GM18508 (cell line): ENCODE results near the gene ANKS6.

Source experiments
- ATAC-seq: cut with Tn5 transposase; IDR thresholded peaks from one replicate; pipeline ENCODE4 v1.9.1; 2021; ENCODE audit warnings: moderate number of reproducible peaks; ENCODE audit not compliant: insufficient read depth, unreplicated experiment

The ANKS6 gene

DNA sequence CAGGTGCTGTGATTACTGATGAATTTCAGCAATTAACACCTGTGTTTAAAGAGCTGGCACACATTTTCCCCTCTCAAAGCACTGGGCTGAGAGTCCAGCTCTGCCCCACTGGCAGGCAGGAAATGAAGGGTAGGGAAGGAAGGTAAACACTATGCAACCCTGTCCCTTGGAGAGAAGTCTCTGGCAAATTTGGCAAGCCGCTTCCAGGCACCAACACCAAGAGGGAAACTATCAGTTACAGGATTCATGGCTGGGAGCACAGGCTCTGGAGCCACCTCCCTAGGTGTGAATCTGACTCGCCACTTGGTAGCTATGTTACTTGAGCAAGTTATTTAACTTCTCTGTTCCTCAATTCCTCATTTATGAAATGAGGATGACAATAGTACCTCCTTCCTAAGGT, 3.3 kb downstream of the ANKS6 start:
- ATAC-seq: no peak

DNA sequence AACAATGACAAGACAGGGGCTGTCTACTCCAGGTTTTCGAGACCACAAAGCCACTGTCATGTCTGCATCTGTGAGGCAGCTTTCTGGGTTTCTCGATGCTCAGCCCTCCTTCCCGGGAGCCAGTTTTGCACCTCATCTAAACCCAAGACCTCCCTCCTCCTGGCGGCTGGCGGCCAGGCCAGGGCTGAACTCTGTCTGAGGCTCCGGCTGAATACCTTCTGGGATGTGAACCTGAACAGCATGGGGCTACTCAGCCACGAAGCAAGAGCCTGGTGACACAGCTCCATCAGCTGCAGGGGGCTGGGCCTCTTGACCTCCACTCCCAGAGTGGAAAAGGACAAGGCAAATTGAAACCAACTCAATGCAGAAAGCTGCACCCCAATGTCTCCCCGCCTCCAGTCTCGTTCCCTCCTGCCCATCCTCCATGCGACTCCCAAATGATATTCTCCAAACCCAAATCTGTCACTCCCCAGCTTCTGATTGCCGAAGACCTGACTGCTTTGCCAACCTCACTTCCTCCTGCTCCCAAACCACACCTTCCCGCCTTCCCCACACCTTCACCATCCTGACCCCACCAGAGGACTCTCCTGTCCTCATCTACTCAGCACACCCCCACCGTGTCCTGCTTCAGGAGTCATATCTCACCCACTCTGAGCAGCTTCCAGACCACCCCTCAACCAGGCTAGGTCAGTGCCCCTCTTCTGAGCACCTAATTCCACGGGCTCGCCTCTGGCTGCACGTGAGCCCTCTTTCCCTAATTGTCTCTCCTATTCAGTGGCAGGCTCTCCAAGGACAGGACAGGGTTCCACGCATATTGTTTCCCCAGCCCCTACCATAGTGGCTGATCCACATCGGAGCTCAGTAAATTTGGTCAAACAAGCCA, 4.5 kb downstream of the ANKS6 start:
- no peak for ATAC-seq

DNA sequence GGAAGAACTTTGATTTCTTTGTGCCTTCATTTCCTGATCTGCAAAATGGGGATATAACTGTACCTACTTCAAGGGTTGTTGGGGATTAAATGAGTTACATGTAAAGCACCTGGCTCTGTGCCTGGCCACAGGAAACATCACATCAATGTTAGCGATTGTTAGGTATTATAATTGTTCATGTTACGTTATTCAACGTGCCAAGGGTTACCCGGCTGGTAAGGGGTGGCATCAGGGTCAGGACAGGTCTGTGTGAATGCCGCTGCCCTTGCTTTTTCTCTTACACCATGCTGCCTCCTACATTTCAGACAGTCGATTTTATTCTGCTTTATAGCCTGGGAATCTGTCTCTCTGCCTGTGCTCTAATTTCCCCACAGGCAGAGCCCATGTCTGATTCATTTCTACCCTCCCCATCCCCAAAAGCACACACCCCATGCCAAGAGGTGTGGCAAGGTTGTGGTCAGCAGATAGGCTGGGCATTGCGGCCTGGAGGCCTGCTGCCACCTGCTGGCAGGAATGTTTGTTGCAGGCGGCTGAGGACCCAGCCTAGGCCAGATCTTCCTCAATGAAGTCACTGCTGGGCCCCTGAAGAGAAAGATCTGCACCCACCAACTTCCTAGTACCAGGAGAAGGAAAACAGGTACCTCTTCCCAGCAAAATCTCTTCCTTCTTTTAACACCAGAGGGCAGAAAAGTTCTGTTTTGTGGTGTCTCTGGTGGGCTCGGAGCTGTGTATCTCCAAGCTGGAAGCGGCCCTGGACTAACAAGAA, 5.3 kb downstream of the ANKS6 start:
- no peak for ATAC-seq

DNA sequence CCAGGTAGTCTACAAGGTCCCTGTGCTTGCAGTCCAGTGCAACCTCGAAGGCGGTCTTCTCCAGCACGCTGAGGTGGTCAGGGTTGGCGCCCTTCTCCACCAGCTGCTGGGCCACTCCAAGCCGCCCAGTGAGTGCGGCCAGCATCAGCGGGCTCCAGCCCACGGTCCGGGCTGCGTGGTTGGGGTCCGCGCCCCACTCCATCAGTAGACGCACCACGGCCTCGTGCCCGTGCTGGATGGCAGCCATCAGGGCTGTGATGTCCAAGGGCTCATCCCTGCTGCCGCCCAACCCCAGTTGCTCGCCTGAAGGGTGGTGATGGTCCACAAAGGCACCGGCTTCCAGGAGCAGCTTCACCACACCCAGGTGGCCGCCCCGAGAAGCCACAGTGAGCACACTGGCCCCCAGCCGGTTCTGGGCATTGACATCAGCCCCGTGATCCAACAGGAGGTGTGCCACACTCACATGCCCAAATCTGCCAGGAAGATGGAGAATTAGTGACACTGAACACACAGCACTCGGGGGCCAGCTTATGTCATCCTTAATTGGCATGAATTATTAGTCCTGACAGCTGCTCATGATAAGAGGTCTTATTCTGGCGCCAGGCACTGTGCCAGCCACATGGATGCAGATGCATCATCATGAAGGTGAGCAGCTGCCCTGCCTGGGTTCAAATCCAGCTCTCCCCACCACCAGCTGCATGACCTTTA, 6.1 kb downstream of the ANKS6 start:
- no peak for ATAC-seq

DNA sequence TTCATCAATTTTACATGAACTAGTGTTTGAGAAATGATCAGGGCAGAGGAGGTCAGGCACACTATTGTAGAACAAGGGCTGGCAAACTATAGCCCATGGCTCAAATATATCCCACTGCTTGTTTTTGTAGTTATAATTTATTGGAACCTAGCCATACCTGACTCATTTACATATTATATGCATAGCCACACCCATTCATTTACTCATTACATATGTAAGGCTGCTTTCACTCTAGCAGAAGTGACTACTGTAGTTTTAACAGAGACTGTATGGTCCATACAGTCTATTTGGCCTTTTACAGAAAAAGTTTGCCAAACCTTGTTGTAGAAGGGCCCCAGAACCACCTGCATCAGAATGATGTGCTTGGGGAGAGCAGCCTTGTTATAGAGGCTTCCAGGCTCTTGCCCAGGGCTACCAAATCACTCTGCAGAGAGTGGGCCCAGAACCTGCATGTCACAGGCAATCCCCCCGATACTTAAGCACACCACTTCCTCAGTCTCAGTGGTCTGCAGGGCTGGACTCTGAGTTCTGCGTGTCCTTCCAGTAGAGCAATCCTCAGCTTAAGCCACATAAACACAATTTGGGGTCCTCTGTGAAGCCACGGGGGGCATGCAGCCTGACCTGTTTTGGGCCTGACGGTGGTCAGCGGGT, 6.7 kb downstream of the ANKS6 start:
- ATAC-seq: no peak

DNA sequence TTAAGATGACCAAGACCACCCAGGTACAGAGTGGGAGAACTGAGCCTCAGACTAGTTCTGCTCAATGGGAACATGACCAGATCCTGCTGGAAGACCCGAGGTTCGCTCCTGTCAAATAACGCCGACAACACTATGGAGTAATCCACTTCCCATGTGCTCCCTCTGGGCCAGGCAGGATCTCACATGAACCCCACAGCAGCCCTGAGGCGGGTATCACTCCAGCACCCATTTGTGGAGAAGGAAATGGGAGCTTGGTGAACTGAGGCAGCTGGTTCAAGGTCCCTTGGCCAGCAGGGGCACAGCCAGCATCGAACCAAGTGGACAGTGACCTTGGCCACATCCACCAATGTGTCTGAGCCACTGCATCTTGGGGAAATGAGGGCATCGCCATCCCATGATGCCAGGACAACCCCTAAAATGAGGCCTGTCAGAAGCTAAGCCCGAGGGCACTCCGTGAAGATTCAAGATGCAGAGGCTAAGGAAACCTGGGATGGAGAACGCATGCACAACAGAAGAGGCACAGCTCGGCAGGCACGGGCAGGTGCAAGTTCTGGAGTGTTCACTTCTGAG, 8.5 kb downstream of the ANKS6 start:
- ATAC-seq: no peak

DNA sequence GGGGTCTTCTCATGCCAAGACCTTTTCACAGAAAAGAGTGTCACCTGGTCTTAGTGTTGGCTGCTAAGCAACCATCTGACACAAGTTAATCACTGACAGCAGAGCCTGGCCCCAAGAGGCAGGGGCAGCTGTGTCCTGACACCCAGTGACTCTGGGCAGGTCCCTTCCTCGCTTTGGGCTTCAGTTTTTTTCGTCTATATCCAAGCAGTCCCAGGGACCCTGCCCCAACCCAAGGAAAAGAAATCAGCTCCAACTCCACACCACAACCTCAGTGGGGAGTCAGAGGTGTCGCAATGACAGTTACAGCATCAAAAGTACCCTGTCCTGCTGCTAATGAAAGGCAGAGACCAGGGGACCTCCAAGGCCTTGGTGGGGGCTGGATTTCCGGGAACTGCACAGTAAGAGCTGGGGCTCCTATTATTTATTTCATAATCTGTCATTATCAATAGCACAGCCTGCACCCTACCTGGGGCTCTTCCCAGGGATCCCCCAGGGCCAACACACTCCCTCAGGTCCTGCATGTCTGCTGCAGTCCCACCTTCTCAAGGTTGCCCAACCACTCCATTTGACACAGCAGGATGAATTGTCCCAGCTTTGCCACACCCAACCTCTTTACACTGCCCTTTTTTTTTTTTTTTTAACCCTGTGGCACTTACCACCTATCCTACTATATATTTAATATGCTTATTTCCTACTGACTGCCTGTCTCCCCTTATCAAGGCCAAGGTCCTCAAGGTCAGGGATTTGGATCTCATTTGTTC, 9.4 kb downstream of the ANKS6 start:
- no peak for ATAC-seq

DNA sequence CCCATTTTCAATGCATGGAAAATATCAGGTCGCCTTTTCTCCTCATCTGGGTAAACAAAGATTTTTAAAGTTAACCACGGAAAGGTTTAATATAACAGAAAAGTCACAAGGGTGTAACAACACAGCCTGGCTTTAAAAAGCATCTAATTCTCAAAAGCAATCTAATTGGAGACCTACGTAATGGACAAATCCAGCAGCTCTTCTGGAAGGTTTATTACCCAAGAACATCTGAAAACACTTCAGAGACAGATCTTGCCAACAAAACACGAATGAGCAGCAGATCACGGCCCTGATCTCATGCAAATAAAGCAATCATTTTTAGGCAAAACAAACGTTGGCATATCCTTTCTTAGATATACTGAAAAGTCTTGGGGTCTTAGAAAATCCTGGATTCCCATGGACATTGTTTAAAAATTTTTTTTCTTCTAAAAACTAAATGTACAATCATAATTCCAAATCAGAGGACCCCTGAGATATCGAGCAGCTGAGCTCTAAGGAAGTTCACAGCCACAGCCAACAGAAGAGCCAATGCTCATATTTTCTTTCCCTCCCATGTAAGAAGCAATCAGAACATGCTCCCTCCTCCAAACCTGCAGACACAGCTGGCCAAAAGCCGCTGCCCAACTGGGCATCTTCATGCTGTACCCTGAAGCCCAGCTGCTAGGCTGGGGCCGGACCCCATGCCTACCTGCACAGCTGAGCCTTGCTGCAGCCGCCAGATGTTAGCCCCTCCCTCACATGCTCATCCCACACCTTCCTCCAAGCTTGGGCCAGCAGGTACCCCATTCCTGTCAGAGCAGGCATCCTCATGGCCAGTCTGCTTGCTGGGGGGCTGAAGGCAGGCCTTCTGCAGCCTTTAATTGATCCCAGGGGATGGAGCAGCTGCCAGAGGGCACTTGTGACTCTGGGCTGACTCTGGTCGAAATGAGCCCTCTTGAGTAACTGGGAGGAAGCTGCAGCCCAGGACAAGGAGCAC, 11.2 kb downstream of the ANKS6 start:
- no peak for ATAC-seq

DNA sequence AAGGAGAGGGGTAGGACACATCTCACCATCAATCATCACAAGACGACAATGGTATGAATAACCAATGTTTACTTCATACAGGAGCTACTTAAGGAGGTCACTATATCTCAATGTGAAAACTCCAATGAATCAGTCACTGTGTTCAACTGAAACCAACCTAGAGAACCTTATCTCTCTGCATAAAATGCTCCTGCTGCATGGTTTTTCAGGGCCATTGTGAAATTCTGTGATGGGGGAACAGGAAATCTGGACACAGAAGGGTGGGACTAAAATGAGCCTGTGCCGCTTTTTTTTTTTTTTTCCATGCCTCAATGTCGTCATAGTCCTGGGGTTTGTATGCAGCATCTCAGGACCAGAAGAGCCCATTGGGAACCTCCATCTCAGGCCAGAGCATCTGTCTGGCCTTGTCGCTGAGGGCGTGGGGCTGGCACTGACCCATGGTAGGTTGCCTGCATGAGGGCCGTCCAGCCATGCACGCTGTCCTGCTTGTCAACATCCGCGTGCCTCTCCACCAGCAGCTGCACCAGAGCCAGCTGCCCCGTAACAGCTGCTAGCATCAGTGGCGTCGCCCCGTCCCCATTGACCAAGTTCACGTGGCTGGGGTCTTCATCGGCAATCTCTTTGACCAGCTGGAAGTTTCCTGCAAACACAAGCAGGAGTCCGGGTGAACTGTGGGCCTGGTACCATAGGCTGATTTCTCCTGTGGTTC, 12.7 kb downstream of the ANKS6 start:
- no peak for ATAC-seq

DNA sequence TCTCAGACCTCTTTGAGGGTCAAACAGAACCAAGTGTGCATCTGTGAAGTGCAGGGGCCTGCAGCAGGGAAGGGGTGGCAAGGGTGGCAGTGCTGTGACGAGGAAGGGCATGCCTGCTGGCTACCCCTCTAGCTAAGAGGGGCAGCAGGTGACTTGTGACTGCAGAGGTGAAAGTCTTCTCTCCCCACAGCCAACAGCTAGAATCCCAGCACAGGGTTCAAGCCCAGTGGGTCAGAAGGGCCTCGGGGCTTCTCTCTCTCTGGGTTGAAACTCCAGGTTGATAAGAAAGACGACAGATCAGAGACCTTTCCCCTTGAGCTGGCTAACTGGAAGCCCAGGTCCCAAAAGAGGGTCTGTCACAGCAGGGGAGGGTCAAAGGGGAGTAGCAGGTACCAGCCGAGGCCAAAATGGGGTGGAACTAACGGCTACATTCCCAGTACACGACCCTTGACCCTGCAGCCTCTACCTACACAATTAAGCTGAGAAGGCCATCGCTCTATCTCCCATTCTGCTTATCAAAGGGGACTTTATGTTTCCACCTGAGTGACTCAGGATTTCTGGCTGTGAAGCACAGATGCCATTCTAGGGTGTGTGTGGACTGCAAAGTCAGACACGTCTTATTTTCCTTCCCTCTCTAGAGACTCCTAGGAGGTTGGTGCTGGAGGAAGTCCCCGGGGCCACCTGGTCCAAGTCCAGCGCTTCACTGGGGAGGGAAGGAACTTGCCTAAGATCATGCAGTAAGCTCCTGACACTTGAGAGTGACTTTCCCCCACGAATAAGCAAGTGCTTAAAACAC, 14.6 kb downstream of the ANKS6 start:
- ATAC-seq: no peak

DNA sequence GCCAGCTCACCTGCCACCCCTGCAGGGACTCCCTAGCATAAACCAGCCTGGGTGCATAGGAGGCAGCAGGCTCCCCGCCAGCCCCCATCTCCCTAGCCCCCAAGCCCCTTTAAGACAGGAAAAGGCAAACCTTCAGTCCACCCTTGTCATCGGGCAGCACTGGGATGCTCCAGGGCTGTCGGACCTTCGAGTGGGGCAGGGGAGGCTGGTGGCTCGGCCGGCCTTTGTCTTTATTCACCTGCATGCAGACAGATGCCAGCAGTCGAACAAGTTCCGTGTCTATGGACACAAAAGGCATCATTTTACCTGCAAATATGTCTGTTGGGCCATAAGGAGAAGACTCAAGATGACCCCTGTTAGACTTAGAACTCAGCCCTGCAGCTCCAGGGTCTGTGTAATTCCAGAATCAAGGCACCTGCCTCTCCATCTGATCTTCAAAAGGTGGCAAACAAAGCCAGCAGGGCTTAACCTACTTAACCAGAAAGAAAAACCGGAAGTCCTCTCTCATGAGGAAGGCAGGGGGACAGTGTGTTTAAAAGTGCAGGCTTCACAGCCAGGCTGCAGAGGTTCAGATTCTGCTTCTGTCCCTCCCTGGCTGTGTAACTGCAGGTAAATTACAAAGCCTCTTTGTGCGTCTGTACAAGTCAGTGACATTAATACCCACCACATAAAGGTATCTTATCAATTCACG, 16.2 kb downstream of the ANKS6 start:
- ATAC-seq: no peak

DNA sequence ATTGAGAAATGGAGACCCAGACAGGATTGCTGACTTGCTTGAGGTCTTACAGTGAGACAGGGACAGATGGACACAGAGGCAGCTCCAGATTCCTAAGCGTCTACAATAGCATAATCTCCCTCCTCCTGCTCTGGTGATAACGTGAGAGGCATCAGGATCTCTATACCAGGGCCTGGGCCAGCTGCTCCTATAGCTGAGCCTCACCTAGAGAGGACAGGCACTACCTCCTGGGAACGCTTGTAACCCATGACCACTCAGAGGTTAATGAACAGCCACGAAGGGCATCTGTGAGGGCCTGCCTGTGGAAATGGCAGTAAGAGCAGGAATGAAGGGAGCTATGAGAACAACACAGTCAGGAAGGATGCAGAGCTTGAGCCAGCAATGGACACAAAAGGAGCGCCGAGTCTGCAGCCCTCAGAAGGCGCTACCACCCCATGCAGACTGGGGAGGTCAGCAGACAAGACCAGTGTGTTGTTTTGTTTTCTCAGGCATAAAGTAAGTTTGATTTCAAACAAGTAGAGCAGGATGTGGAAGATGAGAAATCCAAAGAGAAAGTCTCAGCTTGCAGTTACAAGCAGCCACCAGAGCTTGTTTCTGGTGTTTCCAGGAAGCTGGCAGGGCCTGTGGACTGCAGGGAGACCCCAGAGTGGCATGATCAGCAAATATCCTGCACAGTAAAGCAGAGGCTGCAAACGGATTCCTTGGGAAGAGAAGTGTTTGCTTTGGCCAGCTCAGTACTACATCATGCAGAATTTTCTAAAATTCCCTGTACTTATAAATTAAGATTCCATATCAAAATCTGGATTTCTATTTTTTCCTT, 17.4 kb downstream of the ANKS6 start:
- ATAC-seq: no peak

DNA sequence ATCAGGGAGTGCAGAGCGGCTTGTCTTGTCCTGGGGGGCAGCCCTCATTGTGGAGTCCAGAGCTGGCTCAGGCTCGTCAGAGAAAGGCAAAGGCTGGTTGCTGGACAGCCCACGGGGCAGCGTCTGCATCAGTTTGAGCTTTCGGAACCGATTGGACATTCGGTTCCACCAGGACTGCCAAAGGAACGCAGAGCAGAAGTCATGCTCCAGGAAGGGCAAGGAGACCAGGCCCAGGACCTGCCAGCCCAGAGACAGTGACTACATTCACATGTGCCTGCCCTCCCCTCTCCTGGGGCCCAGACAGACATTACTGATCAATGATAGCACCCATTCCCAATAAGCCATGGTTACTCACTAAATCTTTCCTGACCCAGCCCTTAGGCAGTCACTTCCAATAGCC, 18.1 kb downstream of the ANKS6 start:
- ATAC-seq: no peak

DNA sequence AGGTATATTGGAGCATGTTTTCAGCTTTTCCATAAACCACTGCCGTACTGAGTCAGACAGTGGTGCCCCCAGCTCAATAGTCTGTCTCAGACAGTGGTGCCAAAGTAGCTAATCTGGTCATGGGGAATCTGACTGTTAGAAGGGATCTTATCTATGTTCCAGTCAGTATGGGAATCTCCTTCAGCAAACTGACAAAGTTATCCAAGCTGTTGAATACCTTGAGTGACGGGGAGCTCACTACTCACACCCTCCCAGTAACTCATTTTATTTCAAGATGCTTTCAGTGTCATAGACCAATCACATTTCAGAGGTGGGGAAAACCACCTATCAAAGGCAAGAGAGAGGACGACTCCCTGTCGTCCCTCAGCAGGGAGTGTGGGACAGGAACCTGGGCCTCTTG, 18.7 kb downstream of the ANKS6 start:
- no peak for ATAC-seq

DNA sequence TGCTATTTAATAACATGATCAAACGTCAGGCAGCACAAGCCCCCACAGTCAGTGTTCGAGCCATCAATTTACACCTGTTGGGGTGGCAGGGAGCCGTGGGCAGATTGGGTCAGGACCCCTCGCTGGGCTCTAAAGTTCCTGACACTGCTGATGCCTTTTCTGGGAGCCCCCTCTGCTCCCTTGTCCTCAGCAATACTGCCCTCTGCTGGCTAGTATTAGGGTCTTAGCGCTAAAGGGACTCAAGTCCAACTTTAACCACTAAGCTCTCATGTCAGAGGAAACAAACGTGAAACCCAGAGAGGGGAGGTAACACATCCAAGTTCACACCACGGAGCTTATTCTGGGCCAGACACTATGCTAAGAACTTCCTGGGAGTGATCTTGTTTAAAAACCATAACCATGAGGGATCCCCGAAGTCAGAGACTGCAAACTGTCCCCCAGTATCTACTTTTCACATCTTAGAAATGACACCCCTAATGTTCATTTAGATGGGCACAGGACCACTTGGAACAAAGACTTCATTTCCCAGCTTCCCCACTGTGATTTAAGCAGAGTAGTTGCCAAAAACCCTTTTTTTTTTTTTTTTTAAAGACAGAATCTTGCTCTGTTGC, 20.4 kb downstream of the ANKS6 start:
- ATAC-seq: no peak
